Eye (tissue), 1 donor: Measurements from ENCODE around the gene NR3C1.
"Not testable (repeated sequence)": the region's sequence is repeated elsewhere in the genome, so short reads cannot be mapped to it uniquely, and the experiment has no call there.

ENCODE experiments used
- DNase-seq: peaks from one replicate; pipeline ENCODE4 v3.0.0-alpha.2; 2015

The NR3C1 gene

DNA sequence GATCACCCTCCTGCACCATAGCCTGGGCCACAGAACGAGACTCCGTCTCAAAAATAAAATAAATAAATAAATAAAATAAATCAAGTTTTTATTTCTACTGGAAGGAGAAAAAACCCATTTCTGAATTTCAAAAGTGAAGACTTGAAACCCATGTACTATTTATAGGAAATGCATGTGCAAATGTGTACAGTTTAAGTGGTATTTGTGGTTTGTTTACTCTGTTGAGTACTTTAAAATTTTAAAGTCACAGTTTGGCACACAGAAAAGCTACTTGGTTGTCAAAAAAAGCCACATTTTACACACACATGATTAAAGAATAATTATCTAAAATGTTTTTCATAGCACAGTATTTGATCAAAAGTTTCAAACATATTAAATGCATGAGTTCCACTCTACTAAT, 43.6 kb downstream of the NR3C1 start:
- DNase-seq: no peak

DNA sequence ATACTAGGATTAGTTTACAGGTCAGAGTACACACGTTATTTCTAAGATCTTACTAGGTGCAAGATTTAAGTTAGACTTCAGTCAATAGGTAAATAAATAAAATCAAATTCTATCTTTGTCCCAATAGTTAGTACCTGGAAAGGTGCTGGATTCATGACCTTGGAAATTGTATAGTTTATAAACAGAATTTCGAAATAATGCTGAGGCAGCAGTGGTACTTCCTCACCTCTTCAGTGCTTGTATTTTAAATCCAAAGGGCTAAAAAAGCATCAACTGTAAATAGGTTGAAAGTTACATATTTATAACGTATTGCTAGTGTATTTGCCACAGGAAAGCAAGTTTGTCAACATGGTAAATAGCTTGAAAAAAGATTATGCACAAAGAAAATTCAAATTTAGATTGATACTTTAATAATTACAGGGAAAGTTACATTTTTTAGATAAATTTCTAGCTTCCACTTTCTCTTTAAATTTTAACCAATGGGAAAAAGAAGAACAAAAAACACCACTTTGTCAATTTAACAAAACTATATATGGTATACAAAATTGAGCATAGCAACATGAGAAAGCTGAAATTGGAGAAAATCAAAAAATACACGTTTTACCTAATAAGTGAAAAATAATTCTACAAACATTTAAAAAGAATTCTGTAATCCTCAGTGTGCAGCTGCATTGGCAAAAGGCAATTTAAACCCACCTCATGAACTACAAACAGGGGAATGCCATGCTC, 46.5 kb downstream of the NR3C1 start:
- no peak for DNase-seq

DNA sequence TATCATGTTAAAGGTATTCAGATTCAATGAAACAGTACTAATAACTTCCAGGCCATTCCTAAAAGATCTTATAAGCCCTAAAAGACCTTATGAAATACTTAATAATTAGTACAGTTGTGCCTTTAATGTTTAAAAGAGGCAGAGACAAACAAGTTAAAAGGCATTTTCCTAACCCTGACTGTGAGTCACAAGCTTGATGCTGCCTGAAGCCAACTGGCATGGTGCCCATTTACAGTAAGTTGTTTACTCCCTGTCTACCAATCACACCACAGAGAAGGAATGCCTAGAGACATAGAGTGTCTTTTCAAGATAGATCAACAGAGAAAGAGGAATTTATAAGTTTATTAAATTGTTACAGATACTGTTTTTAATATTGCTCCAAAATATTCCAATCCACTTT, 47.8 kb downstream of the NR3C1 start:
- peak; percentile 66 for DNase-seq

DNA sequence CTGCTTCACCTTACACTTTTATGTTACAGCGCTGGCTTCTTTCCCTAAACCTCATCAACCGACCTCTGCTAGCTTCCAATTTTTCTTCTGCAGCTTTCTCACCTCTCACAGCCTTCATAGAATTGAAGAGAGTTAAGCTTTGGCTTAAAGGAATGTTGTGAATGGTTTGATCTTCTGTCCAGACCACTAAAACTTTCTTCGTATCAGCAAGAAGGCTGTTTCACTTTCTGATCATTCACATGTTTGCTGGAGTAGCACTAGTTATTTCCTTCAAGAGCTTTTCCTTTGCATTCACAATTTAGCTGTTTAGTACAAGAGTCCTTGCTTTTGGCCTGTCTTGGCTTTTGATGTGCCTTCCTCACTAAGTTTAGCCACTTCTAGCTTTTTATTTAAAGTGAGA, 49.5 kb downstream of the NR3C1 start:
- no peak for DNase-seq

DNA sequence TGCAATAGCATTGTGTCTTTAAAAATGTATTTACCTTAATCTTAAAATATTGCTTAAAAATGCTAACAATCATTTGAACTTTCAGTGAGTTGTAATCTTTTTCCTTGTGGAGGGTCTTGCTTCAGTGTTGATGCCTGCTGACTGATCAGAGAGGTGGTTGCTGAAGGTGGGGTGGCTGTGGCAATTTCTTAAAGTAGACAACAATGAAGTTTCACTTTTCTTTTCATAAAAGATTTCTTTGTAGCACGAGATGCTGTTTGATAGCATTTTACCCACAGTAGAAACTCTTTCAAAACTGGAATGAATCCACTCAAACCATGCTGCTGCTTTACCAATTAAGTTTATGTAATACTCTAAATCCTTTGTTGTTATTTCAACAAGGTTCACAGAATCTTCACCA, 50.8 kb downstream of the NR3C1 start:
- DNase-seq: no peak

DNA sequence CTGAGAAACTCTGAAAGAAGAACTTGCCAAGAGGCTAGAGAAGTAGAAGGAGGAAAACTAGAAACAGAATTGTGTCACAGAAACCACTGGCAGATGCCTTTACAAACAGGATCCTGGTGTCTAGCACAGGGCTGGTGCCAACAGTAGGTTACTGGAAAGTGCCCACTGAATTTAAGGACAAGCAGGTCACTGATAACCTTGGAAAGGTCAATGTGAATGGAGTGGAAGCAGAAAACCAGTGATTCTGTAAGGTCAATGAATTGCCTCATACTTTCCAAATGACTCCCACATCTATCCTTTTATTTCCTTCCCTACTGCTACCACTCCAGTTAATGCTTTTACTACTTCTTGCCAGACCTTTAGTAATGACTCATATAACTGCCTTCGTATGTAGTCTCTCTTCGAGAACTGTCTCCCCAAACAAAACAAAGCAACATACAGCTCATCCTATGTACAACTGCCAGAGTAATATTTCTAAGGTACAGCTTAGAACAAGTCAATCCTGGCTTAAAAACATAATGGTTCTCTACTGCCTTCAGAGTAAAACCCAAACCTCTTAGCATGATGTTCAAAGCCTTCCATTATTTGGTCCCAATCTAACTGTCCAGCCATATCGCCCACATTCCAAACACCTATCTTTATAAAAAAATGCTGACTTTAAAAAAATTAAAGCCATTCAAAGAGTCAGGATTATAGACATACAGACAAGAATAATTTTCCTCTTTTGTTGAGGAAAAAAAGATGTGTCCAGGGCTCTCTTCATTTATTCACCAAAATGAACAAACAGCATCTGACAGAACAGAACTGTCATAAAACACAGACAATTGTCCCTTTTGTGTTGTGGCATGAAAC, 52.5 kb downstream of the NR3C1 start:
- no peak for DNase-seq

DNA sequence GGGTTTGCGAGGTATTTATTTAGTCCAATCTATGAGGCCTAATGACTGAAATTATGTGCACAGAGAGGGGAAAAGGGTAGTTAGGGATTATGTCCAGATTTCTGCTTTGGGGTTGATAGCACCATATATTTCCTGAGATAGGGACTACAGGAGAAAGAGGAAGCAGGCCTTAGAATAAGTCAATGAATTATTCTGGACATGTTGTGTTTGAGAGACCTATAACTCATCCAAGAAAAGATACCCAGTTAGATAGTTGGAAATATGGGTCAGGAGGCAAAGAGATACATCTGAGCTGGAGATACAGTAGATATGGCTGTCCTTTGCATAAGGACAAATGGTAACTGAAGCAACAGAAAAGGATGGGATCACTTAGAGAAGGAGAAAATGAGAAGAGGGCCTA, 53.1 kb downstream of the NR3C1 start:
- DNase-seq: no peak

DNA sequence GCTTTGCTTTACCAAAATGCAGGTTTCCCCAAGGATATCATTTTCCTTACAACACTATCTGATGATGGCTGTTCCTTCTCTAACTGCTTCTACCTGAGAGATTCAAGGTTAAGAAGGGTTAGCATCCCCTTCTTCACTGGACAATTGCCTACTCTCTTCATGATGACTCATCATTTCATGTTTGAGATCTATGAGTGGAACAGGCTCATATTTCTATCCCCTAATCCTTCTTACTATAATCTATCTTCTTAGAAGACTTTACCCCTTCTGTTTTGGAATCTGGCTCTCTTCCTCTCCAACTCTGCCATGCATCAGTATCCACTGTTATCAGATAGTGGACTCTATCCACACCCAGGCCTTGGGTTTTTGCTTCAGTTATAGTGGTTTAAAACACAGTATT, 54.3 kb downstream of the NR3C1 start:
- no peak for DNase-seq

DNA sequence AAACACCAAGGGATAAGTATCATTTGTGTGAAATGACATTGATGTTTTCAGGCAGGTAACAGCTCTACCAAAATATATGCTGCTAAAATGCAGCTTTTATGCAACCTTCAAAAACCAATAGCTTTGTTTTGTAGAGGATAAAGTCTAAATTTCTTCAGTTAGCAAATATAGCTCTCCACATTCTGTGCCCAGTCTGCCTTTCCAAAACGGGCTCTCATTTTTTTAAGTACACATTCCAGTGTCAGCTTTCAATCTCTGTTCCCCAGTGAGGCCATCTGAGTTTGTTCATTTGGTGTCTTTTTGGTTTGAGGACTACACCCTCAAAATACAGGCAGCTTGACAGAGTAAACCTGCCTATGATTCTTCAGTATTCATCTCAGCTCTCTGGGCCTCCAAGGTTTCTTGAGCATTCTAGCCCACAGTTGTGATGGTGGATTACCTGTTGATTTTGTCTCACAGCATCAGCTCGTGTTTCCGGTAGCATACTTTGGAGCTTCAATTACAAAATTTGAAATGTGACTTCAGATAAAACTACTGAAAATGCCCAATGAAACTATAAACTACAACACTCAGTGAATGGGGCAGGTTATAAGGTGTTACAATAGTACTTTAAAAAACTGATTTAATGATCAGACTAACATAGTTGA, 55.7 kb downstream of the NR3C1 start:
- DNase-seq: no peak

DNA sequence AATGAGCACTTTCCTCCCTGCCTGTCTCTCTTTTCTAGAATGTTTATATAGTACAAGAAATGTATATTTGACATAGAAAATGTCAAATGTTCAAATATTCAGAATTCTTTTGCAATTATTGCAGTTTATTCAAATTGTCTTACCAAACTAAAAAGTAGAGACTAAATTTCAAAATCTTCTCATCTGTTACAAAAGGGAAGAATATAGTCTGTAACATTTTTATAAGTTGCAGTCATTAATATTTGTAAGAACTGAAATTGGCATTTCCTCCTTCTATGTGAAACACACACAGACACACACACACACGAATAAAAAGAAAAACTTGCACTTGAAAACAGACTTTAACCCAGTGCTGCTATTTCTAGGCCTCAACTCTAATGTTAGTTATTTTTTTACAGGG, 56.4 kb downstream of the NR3C1 start:
- DNase-seq: no peak

DNA sequence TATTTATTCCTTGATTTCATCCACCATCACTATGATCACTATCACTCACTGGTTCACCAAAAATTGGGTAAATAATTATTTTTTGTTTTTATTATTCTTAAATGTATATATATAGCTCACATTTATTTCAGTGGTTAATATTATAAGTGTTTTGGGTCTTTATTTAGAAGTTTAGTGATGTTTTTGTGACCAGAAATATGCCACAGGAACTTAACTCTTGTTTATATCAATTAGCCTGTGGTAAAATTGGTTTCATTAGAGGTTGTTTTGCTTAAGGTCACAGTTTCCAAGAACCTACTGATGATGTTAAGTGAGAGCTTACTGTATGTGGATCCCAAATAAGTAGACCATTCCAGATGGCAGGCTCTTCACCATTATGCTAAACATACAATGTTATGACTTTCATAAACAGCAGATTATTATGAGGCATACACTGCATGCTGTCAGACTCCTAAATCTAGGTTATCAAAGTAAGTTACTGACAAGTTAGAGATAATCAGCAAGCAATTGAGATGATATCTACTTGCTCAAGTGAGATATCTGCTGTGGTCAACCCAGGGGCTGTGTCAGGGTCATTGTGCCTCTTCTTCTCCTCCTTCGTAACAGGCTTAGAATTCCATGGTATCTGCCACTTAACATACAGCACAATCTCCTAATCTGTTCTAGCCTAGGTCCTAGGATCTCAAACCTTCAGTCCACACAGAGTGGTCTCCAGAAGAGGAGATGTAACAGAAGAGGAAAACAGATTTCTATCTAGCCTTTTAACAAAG, 57.6 kb downstream of the NR3C1 start:
- DNase-seq: no peak

DNA sequence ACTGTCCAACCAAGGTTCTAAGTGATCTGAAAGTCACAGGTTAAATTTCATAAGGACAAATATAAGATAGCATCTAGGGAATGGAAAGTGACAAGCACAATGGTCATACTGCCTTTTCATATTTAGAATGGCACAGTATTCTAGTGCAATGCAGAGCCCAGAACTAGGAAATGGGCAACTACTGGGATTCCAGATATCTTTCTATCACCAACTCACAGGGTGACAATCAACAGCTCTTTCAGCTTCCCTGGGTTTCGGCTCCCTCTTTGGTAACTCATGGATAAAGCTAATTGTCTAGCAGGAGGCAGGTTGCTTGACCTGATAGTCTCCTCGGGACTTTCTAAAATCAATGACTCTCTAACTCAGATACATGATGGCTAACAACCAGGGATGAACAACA, 60.4 kb downstream of the NR3C1 start:
- no peak for DNase-seq

DNA sequence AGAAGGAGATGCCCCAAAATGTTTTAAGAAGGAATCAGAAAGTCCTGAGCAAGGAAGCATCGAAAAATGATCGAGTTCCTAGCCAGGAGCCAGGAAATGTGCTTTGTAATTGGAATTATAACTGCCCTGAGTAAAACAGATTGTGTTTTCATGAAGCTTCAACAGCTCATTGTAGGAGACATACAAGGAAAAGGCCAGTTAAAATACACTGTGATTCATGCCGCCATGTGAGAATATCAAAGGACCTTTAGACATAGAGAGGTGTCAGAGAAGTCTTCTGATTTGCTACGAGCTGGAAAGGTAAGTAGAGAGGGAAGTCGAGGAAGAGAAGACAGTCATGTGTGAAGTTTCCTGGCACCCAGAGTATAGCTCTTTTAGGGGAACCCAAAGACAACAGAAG, 60.9 kb downstream of the NR3C1 start:
- no peak for DNase-seq

DNA sequence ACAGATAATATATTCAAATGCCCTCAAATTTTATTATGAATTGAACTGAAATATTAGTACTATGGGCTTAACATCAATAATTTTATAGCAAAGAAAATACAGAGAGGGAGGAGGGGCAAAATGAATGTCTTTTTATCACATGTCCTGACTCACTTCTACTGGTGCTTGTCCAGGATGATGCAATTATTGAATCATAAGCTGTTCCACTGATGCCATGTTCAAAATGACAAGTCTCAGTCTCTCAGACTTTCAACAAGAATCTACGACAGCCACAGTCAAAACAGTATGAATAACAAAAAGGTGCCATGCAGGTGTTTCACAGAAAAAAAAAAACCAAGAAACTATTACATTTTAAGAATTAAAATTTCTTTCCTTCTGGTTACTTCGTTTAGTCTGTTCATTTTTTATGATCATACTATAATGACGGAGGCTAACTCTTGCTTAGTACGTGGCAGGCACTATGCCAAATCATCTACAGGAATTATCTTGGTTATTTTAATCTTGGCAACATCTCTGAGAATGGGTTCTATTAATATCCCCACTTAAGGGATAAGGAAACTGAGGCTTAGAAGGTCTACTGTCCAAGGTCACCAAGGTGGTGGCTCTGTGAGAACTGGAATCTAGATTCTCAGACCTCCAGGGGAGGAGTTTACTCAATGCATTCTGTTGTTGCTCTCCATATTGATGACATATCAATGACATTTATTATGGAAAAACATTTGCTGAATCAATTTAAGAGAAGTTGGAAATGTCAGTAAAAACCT, 61.5 kb downstream of the NR3C1 start:
- DNase-seq: no peak

DNA sequence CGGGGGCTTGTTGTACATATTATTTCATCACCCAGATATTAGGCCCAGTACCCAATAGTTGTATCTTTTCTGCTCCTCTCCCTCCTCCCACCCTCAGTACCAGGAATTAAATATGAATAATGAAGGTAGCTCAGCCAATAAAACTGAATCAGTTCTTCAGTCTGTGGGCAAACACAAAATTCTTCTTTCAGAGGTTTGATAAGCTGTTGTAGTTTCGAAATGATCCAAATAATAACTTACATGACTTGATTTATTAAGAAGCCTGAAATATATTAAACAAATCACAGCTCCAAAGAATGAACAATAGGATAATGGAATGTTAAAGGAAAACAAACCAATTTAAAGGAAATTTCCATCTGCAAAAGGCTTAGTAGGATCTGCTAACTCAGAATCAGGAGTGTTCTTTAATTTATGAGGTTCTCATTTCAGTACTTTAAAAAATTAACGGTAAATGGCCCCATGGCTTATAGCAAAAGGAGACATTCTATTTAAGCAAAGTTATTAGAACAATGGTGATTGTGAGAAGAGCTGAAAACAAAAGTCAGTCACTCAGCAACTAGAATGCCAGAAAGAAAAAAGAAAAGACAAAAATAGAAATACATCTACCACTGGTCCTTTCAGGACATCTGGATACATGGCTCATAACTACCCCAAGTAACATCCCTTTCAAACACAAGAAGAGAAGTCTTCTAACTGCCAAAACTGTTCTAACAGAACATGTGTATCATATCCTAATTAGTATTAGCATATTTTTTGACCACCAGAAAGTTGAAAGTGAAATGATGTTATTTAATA, 62.4 kb downstream of the NR3C1 start:
- no peak for DNase-seq

DNA sequence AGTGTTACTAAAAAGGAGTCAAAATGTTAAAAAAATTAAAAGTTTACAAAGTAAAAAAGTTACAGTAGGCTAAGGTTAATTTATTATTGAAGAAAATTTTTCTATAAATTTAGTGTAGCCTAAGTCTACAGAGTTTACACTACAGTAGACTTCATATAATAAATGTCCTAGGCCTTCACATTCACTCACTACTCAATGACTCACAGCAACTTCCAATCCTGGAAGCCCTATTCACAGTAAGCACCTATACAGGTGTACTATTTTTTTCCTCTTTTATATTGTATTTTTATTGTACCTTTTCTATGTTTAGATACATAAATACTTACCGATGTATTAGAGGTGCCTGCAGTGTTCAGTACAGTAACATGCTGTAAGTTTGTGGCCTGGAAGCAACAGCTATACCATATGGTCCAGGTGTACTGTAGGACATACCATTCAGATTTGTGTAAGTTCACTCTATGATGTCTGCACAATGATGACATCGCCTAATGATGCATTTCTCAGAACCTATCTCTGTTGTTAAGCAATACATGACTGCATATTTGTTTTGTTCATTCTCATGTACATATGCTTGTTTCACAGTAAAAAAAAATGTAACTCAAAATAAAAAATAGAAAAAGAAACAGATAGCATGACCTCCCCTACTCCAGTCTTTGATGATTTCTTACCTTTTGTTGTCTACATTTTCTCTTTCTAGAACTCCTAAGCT, 64.7 kb downstream of the NR3C1 start:
- DNase-seq: no peak

DNA sequence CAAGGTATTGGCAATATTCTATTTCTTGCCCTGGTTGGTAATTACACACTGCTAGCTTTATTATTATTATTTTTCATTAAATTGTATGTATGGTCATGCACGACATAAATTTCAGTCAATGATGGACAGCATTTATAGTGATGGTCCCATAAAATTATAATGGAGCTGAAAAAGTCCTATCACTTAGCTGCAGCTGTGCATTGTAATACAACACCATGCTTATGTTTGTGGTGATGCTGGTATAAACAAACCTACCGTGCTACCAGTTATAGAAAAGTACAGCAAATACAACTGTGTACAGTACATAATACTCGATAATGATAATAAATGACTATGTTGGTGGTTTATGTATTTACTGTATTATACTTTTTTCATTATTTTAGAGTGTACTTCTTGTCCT, 65.5 kb downstream of the NR3C1 start:
- no peak for DNase-seq

DNA sequence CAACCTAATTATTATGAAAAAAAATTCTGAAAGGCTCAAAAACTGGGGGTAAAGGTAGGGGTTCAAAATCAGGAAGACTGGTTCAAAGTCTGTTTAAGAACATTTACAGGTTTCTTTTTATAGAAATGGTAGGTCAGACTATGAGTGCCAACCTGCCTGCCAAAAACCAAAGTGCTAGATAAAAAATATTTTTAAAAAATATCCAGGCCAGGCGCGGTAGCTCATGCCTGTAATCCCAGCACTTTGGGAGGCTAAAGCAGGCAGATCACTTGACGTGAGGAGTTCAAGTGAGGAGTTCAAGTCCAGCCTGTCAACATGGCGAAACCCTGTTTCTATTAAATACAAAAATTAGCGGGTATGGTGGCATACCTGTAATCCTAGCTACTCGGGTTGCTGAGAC, 67.0 kb downstream of the NR3C1 start:
- no peak for DNase-seq

DNA sequence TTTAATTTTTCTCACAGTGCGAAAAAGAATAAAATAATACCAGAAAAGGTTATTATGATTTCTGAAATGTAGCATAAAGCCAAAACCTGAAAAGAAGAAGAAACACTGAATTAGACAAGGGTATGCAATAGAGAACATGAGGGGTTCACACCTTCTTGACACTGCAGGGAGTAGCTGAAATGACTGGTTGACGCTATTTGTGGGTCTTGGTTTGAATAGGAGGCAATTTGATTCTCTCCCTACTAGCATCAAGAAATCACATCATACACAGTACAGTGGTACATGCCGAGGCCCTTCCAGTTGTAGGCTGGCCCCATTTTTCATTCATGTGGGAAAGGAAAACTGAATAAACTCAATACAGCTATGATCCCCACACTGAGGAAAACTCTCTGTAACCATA, 68.6 kb downstream of the NR3C1 start:
- DNase-seq: no peak

DNA sequence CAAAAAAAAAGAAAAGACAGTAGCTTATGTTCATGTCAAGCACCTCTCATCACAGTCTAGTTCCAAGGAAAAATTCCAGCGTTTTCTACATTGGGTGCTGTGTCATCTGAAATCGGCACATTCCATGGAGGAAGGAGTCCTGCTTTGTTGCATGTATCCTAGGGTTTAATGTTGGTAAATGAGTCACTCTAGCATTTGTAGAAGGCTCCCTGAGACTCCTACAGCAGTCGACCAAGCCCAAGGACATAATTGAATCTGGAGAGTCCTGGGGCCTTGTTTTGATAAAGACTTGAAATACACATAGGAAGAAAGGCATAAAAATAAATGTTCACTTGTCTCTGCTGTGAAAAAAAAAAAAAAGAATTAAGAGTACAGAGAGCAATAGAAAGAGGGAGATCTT, 69.1 kb downstream of the NR3C1 start:
- not testable (repeated sequence) for DNase-seq

DNA sequence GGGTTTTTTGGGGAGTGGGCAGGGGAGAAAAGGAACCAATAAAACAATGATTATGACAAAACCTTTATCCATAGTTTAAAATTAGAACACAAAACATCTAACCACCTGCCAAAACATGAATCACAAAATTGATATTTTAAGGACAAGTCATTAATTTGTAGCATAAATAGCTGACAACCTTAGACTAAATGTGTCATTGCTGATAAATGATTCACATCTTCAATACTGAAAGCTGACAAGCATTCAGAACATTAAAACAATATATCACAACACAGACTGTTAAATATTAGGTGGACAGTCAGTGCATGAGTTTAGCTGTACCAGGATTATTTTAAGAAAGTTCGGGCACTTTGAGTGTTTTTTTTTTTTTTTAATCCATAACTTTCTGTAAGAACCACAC, 71.5 kb downstream of the NR3C1 start:
- DNase-seq: no peak
